ENCODE results near the gene TMEM131L.
"Not testable (repeated sequence)": the region's sequence is repeated elsewhere in the genome, so short reads cannot be mapped to it uniquely, and the experiment has no call there.

TMEM131L gene

DNA sequence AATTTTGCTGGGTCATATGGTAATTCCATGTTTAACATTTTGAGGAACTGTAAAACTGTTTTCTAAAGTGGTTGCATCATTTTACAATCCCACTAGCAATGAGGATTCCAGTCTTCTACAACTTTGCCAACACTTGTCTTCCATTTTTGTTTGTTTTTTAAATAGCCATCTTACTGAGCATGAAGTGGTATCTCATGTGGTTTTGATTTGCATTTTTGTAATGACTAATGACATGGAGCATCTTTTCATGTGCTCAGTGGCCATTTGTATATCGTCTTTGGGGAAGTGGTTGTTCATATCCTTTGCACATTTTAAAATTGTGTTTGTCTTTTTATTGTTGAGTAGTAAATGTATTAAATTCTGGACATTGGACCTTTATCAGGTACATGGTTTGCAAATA, 94.7 kb downstream of the TMEM131L start:
- H3K4me2 ChIP-seq (ENCODE audit: low read length), result peak overlapping the region; percentile 9; the same call in 1 of the 2 replicates

DNA sequence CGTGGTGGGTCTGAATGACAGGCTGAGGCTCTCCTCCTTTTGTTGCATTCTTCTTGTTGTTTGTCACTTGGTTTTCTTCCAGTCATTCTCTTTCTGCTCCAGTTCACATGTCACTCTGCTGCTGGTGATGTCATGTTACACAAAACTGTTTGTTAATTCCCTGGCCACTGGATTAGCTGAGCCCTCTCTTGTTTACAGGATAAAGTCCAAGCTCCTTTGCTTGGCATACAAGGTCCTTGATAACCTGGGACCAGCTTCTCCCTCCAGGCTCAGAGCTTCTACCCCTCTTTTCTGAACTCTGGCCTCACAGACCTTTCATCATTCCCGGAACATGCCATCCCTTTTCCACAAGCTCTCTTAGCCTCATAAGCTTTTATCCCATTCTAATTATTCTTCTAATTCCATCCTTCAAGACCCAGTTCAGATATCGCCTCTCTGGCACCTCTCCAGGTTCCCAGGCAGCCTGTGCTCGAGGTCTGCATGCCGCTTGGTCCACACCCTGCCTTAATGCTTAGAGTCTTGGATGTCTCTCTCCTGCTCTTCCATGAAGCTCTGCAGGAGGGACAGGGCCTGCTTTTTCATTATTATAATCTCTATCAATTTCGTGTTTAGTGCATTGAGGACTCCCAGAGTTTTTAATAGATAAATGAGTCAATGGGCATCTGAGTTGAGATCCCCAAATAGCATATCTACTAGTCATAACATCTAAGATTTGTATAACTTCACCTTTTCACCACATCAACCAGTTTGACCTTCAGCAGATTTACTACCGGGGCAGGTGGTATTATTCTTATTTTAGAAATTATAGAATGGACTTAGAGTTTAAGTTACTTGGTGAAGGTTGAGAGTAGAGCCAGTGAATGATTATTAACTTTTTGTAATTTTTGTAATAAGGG, 98.7 kb downstream of the TMEM131L start:
- H2AFZ ChIP-seq (ENCODE audit: low read depth, low read length), result no peak overlapping the region
- TF ChIP-seq, protein P1, sequence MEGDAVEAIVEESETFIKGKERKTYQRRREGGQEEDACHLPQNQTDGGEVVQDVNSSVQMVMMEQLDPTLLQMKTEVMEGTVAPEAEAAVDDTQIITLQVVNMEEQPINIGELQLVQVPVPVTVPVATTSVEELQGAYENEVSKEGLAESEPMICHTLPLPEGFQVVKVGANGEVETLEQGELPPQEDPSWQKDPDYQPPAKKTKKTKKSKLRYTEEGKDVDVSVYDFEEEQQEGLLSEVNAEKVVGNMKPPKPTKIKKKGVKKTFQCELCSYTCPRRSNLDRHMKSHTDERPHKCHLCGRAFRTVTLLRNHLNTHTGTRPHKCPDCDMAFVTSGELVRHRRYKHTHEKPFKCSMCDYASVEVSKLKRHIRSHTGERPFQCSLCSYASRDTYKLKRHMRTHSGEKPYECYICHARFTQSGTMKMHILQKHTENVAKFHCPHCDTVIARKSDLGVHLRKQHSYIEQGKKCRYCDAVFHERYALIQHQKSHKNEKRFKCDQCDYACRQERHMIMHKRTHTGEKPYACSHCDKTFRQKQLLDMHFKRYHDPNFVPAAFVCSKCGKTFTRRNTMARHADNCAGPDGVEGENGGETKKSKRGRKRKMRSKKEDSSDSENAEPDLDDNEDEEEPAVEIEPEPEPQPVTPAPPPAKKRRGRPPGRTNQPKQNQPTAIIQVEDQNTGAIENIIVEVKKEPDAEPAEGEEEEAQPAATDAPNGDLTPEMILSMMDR (IDR thresholded peaks at IDR 0.05; ENCODE audit: low read depth, low read length), result no peak
- no peak for TF ChIP-seq EZH2phosphoT487 (IDR thresholded peaks at IDR 0.05; ENCODE audit: low read depth)
- H3K27ac ChIP-seq (ENCODE audit: low read length), result no peak overlapping the region
- H3K36me3 ChIP-seq (replicated peaks; ENCODE audit: low read depth, low read length), result peaks cover 60% of the 10 kb centered on the region
- no peaks in the 10 kb centered on the region for H3K27me3 ChIP-seq (ENCODE audit: low read depth, low read length)
- H3K9me3 ChIP-seq (ENCODE audit: insufficient read depth, low read length), result no peaks in the 10 kb centered on the region
- H3K79me2 ChIP-seq (ENCODE audit: low read length), result peaks cover 78% of the 10 kb centered on the region
- H4K20me1 ChIP-seq (ENCODE audit: insufficient read depth, low read length), result peaks cover 86% of the 10 kb centered on the region
- no peak overlapping the region for H3K4me3 ChIP-seq (ENCODE audit: low read length)
- no peak overlapping the region for H3K4me2 ChIP-seq (ENCODE audit: low read length)
- H3K4me1 ChIP-seq (ENCODE audit: low read length), result peaks cover 24% of the 10 kb centered on the region
- no peak overlapping the region for H3K9ac ChIP-seq (ENCODE audit: low read length)

More for the DNA sequence above, 94.7 kb downstream of the TMEM131L start:
- peaks cover 73% of the 10 kb centered on the region for H3K36me3 ChIP-seq (replicated peaks; ENCODE audit: low read depth, low read length)
- no peak for TF ChIP-seq EZH2phosphoT487 (IDR thresholded peaks at IDR 0.05; ENCODE audit: low read depth)
- TF ChIP-seq, protein P1 (IDR thresholded peaks at IDR 0.05; ENCODE audit: low read depth, low read length), result no peak
- no peak overlapping the region for H2AFZ ChIP-seq (ENCODE audit: low read depth, low read length)
- H3K27ac ChIP-seq (ENCODE audit: low read length), result no peak overlapping the region
- no peak overlapping the region for H3K4me3 ChIP-seq (ENCODE audit: low read length)
- peaks cover 79% of the 10 kb centered on the region for H3K79me2 ChIP-seq (ENCODE audit: low read length)
- H3K27me3 ChIP-seq (ENCODE audit: low read depth, low read length), result no peaks in the 10 kb centered on the region
- no peaks in the 10 kb centered on the region for H3K9me3 ChIP-seq (ENCODE audit: insufficient read depth, low read length)
- no peak overlapping the region for H3K9ac ChIP-seq (ENCODE audit: low read length)
- peaks cover 86% of the 10 kb centered on the region for H4K20me1 ChIP-seq (ENCODE audit: insufficient read depth, low read length)
- H3K4me1 ChIP-seq (ENCODE audit: low read length), result peaks cover 26% of the 10 kb centered on the region

DNA sequence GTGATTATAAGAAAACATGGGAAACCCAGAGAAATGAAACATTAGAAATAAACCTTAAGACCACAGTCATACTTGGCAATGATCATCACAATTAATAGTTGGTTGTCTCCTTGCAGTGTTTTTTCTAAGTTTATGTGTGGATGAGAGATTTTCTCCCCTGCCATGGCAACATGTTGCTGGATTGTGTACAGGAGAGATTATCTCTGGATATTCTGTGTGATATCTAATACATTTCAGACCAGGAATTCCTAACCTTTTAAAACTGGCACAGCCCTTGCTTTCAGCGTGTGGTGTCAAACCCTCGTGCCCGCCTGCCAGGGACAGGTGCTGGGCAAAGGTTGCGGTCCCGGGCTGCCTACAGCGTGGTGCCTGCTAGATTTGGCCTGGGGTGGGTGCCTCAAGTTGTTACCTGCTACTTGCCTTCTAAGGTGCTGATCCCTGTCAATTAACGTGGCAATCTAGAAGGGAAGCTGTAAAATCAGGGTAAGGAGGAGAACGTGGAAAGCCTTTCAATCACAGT, 100.5 kb downstream of the TMEM131L start:
- peaks cover 6% of the 10 kb centered on the region for H3K4me1 ChIP-seq (ENCODE audit: low read length)
- H3K4me3 ChIP-seq (ENCODE audit: low read length), result no peak overlapping the region
- H3K9me3 ChIP-seq (ENCODE audit: insufficient read depth, low read length), result no peaks in the 10 kb centered on the region
- H3K27ac ChIP-seq (ENCODE audit: low read length), result no peak overlapping the region
- peaks cover 55% of the 10 kb centered on the region for H3K36me3 ChIP-seq (replicated peaks; ENCODE audit: low read depth, low read length)
- peaks cover 78% of the 10 kb centered on the region for H3K79me2 ChIP-seq (ENCODE audit: low read length)
- peaks cover 86% of the 10 kb centered on the region for H4K20me1 ChIP-seq (ENCODE audit: insufficient read depth, low read length)
- no peak overlapping the region for H2AFZ ChIP-seq (ENCODE audit: low read depth, low read length)
- TF ChIP-seq EZH2phosphoT487 (IDR thresholded peaks at IDR 0.05; ENCODE audit: low read depth), result no peak
- TF ChIP-seq, protein P1 (IDR thresholded peaks at IDR 0.05; ENCODE audit: low read depth, low read length), result no peak
- H3K27me3 ChIP-seq (ENCODE audit: low read depth, low read length), result no peaks in the 10 kb centered on the region
- no peak overlapping the region for H3K9ac ChIP-seq (ENCODE audit: low read length)
- no peak overlapping the region for H3K4me2 ChIP-seq (ENCODE audit: low read length)

DNA sequence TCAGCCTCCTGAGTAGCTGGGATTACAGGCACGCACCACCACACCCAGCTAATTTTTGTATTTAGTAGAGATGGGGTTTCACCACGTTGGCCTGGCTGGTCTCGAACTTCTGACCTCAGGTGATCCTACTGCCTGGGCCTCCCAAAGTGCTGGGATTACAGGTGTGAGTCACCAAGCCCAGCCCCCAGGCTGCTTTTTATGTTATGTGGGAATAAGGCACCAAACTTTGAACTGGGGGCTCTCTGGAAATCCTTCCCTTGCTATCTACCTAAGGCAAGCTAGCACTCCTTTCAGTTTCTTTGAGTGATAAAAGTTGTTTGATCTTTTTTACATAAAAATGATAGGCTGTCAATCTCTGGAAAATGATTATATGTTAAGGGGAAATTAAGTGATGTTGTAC, 101.5 kb downstream of the TMEM131L start:
- not testable (repeated sequence) for H2AFZ ChIP-seq (ENCODE audit: low read depth, low read length); H3K9ac ChIP-seq (ENCODE audit: low read length); H3K27ac ChIP-seq (ENCODE audit: low read length); H3K4me1 ChIP-seq (ENCODE audit: low read length); H3K4me3 ChIP-seq (ENCODE audit: low read length); H3K9me3 ChIP-seq (ENCODE audit: insufficient read depth, low read length); H3K4me2 ChIP-seq (ENCODE audit: low read length); H3K27me3 ChIP-seq (ENCODE audit: low read depth, low read length)
- H3K36me3 ChIP-seq (replicated peaks; ENCODE audit: low read depth, low read length), result peaks cover 55% of the 10 kb centered on the region
- peaks cover 88% of the 10 kb centered on the region for H4K20me1 ChIP-seq (ENCODE audit: insufficient read depth, low read length)
- H3K79me2 ChIP-seq (ENCODE audit: low read length), result peaks cover 78% of the 10 kb centered on the region
